GM10847 (cell line): ENCODE data around the gene POLR1D.

Source experiments
- POLR2A ChIP-seq: IDR thresholded peaks from 2 replicates; pipeline ENCODE4 v1.6.1; 2011; ENCODE audit not compliant: insufficient read length; ENCODE audit errors: extremely low read depth

POLR1D gene

GRCh38 chr13:27627380-27627779 lies 5.7 kb downstream of the POLR1D start:
- no peak for TF ChIP-seq POLR2A

GRCh38 chr13:27628081-27628480 lies 6.4 kb downstream of the POLR1D start:
- TF ChIP-seq POLR2A: no peak

- TF ChIP-seq POLR2A: no peak
Measured at GRCh38 chr13:27631156-27631555, 9.5 kb downstream of the POLR1D start.

GRCh38 chr13:27631665-27632064 lies 10.0 kb downstream of the POLR1D start:
- no peak for TF ChIP-seq POLR2A

GRCh38 chr13:27632214-27632613 lies 10.5 kb downstream of the POLR1D start:
- TF ChIP-seq POLR2A: no peak

- no peak for TF ChIP-seq POLR2A
Measured at GRCh38 chr13:27632648-27633047, 11.0 kb downstream of the POLR1D start.

- no peak for TF ChIP-seq POLR2A
Measured at GRCh38 chr13:27634231-27634630, 12.5 kb downstream of the POLR1D start.

GRCh38 chr13:27634791-27635190 lies 13.1 kb downstream of the POLR1D start:
- no peak for TF ChIP-seq POLR2A

- TF ChIP-seq POLR2A: no peak
Measured at GRCh38 chr13:27635266-27635665, 13.6 kb downstream of the POLR1D start.

GRCh38 chr13:27636589-27637288 lies 15.0 kb downstream of the POLR1D start:
- no peak for TF ChIP-seq POLR2A

- no peak for TF ChIP-seq POLR2A
Measured at GRCh38 chr13:27637289-27637626, 15.6 kb downstream of the POLR1D start.

GRCh38 chr13:27638001-27638400 lies 16.3 kb downstream of the POLR1D start:
- no peak for TF ChIP-seq POLR2A

GRCh38 chr13:27638521-27638920 lies 16.8 kb downstream of the POLR1D start:
- TF ChIP-seq POLR2A: no peak

- no peak for TF ChIP-seq POLR2A
Measured at GRCh38 chr13:27639186-27639585, 17.5 kb downstream of the POLR1D start.

GRCh38 chr13:27641711-27642502 lies 20.2 kb downstream of the POLR1D start:
- no peak for TF ChIP-seq POLR2A

- TF ChIP-seq POLR2A: no peak
Measured at GRCh38 chr13:27643334-27644132, 21.8 kb downstream of the POLR1D start.
